K562 (cell line): Measurements from ENCODE around the gene NCOA3. TPM values are rescaled to one million over a fixed set of nuclear protein-coding genes. Genes with fewer than 3 reads are reported as not detected.
"Not testable (repeated sequence)": the region's sequence is repeated elsewhere in the genome, so short reads cannot be mapped to it uniquely, and the experiment has no call there.

Source experiments
- ATAC-seq: fragments of 200-7000 bp; cut with Tn5 transposase; 3 replicates; pipeline ENCODE4 v1.9.1; 2020; ENCODE audit warnings: moderate library complexity
- BruUV-seq: library from RNA; stranded (reverse); fragments of 400-500 nt; replicated peaks from 2 replicates; lab custom pipeline; 2021; lab: Mats Ljungman, UMichigan
- CTCF ChIA-PET: fragments of 300-600 bp; formaldehyde crosslinking; extraction: SDS; loops from one replicate; lab custom pipeline; 2021; ENCODE audit warnings: low intra/inter-chr PET ratio; lab: Yijun Ruan, JAX
- POLR2A ChIA-PET: fragments of 300-600, 350-650 bp; sonication (Branson Sonifier 250); formaldehyde crosslinking; extraction: SDS; loops from one replicate; lab custom pipeline; 2021; ENCODE audit warnings: antibody characterized with exemption, inconsistent platforms; lab: Yijun Ruan, JAX
- DNase-seq, 4 experiments: peaks; one replicate each; pipeline versions ENCODE4 v3.0.0 to v3.0.0-alpha.2; 2011 to 2018; ENCODE audit warnings: low spot score in 3 of 4, mixed read lengths in 3 of 4; ENCODE audit errors: extremely low read depth in 1 of 4
- FAIRE-seq: peaks from 2 replicates; lab custom pipeline; 2011; peaks lifted over from hg19 to GRCh38; lab: Jason Lieb, UNC
- H2AFZ ChIP-seq: 2 replicates; pipeline ENCODE4 v1.6.0; 2011; ENCODE audit warnings: low read depth, low read length, control low read depth, inconsistent platforms
- H3K27ac ChIP-seq: fragments of 200-600 bp; 3 replicates; pipeline ENCODE4 v1.8.0; 2011; ENCODE audit warnings: low read depth, mild to moderate bottlenecking, control low read depth, inconsistent platforms, low read length, moderate library complexity, mixed read lengths; ENCODE audit errors: extremely low read depth
- H3K27me3 ChIP-seq, 2 experiments: fragments of 300-600 bp in 1 of 2; 2 replicates in 1 of 2; 3 replicates in 1 of 2; pipeline versions ENCODE4 v1.6.0 to v1.8.0; 2011; ENCODE audit warnings: inconsistent platforms in 2 of 2, low read length in 2 of 2, mild to moderate bottlenecking in 1 of 2, mixed read lengths in 1 of 2, moderate library complexity in 1 of 2; ENCODE audit not compliant: control insufficient read depth in 2 of 2, insufficient read depth in 2 of 2
- H3K36me3 ChIP-seq: fragments of 300-600 bp; 3 replicates; pipeline ENCODE4 v1.8.0; 2011; ENCODE audit warnings: mild to moderate bottlenecking, low read length, inconsistent platforms; ENCODE audit not compliant: control insufficient read depth, insufficient read depth
- H3K4me1 ChIP-seq, 2 experiments: fragments of 200-600 bp in 1 of 2; replicated peaks in 1 of 2; 2 replicates in 1 of 2; 3 replicates in 1 of 2; pipeline versions ENCODE4 v1.5.1 to v1.8.0; 2011; ENCODE audit warnings: inconsistent platforms in 2 of 2, low read length in 2 of 2, mild to moderate bottlenecking in 1 of 2, mixed read lengths in 1 of 2, moderate library complexity in 1 of 2; ENCODE audit not compliant: control insufficient read depth in 2 of 2, insufficient read depth in 2 of 2
- H3K4me2 ChIP-seq: 2 replicates; pipeline ENCODE4 v1.6.1; 2011; ENCODE audit warnings: low read length, control low read depth, inconsistent platforms, mixed read lengths; ENCODE audit not compliant: insufficient read depth
- H3K4me3 ChIP-seq: fragments of 200-600 bp; sonication (generic), shearing (Covaris generic); 2 replicates; pipeline ENCODE4 v1.5.1; 2016; ENCODE audit warnings: control low read depth, inconsistent platforms
- H3K79me2 ChIP-seq: fragments of 200-600 bp; 3 replicates; pipeline ENCODE4 v1.8.0; 2011; ENCODE audit warnings: low read length, inconsistent platforms; ENCODE audit not compliant: control insufficient read depth, insufficient read depth
- H3K9ac ChIP-seq, 2 experiments: 2 replicates each; pipeline versions ENCODE4 v1.6.0 to v1.6.1; 2011; ENCODE audit warnings: low read depth in 2 of 2, low read length in 2 of 2, control low read depth in 1 of 2, inconsistent platforms in 1 of 2, mild to moderate bottlenecking in 1 of 2, mixed read lengths in 1 of 2; ENCODE audit not compliant: insufficient read depth in 1 of 2
- H3K9me1 ChIP-seq: one replicate; pipeline ENCODE4 v1.6.0; 2011; ENCODE audit warnings: inconsistent platforms, mild to moderate bottlenecking, low read length, moderate library complexity; ENCODE audit not compliant: control insufficient read depth, insufficient read depth
- H3K9me3 ChIP-seq: replicated peaks from 2 replicates; pipeline ENCODE4 v1.5.1; 2011; ENCODE audit warnings: low read depth, low read length, inconsistent platforms; ENCODE audit not compliant: control insufficient read depth, insufficient read depth
- H4K20me1 ChIP-seq: replicated peaks from 2 replicates; pipeline ENCODE4 v1.6.1; 2011; ENCODE audit warnings: low read length, inconsistent platforms, mixed read lengths; ENCODE audit not compliant: control insufficient read depth, insufficient read depth
- EWSR1 ChIP-seq: fragments of 450-650 bp; IDR thresholded peaks from 2 replicates; pipeline ENCODE4 v1.6.1; 2018; ENCODE audit warnings: borderline replicate concordance, mild to moderate bottlenecking, low read depth, moderate library complexity; ENCODE audit not compliant: partially characterized antibody
- in situ Hi-C: fragments of 300-500 bp; cut with MboI; formaldehyde crosslinking; loops from 4 replicates; pipeline ENCODE4 v1.15.0; 2018; ENCODE audit warnings: inconsistent platforms, mixed read lengths
- intact Hi-C: fragments of 100-400 bp; cut with micrococcal nuclease; formaldehyde crosslinking; loops from 2 replicates; pipeline ENCODE4 v1.14.2; 2022
- polyA plus RNA-seq, 8 experiments: library from polyadenylated mRNA; depleted of rRNA in 4 of 8; stranded (reverse) in 5 of 8; unstranded in 3 of 8; fragments of >200 nt; fragmentation: Nextera tagmentation in 2 of 8; fragmentation: Illumina TruSeq in 1 of 8; extraction: Ambion mirVana in 2 of 8; extraction: Trizol in 1 of 8; gene quantifications; 2 replicates each; pipeline versions ENCODE4 v1.2.1 to v1.2.3, GENCODE V29; 2011 to 2014; ENCODE audit warnings: inconsistent platforms in 1 of 8, missing spikeins in 1 of 8
- total RNA-seq, 7 experiments: library from RNA; depleted of rRNA in 6 of 7; stranded (reverse); fragments of >200 nt in 6 of 7; fragmentation: Illumina TruSeq in 2 of 7; extraction: Trizol in 2 of 7; gene quantifications; 2 replicates each; pipeline versions ENCODE4 v1.2.1 to v1.2.3, GENCODE V29; 2011 to 2021; ENCODE audit warnings: low replicate concordance in 1 of 7
- TF ChIP-seq, protein P1 (sequence below), 3 experiments: fragments of 200-800 bp in 1 of 3; fragments of 250-450 bp in 1 of 3; fragments of 450-650 bp in 1 of 3; sonication (Bioruptor Pico) in 1 of 3; sonication (Bioruptor generic) in 1 of 3; formaldehyde crosslinking in 1 of 3; IDR thresholded peaks; 2 replicates each; pipeline versions ENCODE4 v1.6.1 to v1.8.0; 2016 to 2022; ENCODE audit warnings: mild to moderate bottlenecking in 2 of 3, missing genetic modification characterization in 2 of 3, missing compliant biosample characterization in 1 of 3, moderate library complexity in 1 of 3

The NCOA3 gene
- total and polyA plus RNA-seq, 9 of the 15 experiments (the other 6 are each of a cell fraction or from before 2014, with no cell fraction given): 3.2 to 24.3 (median 14.4) TPM

DNA sequence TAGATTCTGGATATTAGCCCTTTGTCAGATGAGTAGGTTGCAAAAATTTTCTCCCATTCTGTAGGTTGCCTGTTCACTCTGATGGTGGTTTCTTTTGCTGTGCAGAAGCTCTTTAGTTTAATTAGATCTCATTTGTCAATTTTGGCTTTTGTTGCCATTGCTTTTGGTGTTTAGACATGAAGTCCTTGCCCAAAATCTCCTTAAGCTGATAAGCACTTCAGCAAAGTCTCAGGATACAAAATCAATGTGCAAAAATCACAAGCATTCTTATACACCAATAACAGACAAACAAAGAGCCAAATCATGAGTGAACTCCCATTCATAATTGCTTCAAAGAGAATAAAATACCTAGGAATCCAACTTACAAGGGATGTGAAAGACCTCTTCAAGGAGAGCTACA, 52.6 kb downstream of the NCOA3 start:
- POLR2A ChIA-PET: interaction anchor here (1.0 kb wide), 1 partner anchor 10 kb away, joined by 6 read pairs; no protein-coding TSS in a partner anchor
- intact Hi-C loops, DNase-seq, H3K4me1 ChIP-seq, H3K9me3 ChIP-seq, H3K9me1 ChIP-seq, H2AFZ ChIP-seq, FAIRE-seq, H3K27ac ChIP-seq, H4K20me1 ChIP-seq, H3K36me3 ChIP-seq, CTCF ChIA-PET, in situ Hi-C loops, ATAC-seq, H3K4me2 ChIP-seq, H3K27me3 ChIP-seq, H3K4me3 ChIP-seq, H3K9ac ChIP-seq, BruUV-seq: not testable (repeated sequence)
- TF ChIP-seq, protein P1, sequence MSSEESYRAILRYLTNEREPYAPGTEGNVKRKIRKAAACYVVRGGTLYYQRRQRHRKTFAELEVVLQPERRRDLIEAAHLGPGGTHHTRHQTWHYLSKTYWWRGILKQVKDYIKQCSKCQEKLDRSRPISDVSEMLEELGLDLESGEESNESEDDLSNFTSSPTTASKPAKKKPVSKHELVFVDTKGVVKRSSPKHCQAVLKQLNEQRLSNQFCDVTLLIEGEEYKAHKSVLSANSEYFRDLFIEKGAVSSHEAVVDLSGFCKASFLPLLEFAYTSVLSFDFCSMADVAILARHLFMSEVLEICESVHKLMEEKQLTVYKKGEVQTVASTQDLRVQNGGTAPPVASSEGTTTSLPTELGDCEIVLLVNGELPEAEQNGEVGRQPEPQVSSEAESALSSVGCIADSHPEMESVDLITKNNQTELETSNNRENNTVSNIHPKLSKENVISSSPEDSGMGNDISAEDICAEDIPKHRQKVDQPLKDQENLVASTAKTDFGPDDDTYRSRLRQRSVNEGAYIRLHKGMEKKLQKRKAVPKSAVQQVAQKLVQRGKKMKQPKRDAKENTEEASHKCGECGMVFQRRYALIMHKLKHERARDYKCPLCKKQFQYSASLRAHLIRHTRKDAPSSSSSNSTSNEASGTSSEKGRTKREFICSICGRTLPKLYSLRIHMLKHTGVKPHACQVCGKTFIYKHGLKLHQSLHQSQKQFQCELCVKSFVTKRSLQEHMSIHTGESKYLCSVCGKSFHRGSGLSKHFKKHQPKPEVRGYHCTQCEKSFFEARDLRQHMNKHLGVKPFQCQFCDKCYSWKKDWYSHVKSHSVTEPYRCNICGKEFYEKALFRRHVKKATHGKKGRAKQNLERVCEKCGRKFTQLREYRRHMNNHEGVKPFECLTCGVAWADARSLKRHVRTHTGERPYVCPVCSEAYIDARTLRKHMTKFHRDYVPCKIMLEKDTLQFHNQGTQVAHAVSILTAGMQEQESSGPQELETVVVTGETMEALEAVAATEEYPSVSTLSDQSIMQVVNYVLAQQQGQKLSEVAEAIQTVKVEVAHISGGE (CRISPR knock-in tag; IDR thresholded peaks at IDR 0.05): peak in 1 of 3 experiments; percentile 81; a peak in 1 of 6 replicates
- peak; percentile 43 for TF ChIP-seq EWSR1
- peaks cover 57% of the 10 kb centered on the region for H3K79me2 ChIP-seq
